K562 (cell line): Measurements from ENCODE around the gene ZFTA. TPM values are rescaled to one million over a fixed set of nuclear protein-coding genes. Genes with fewer than 3 reads are reported as not detected.

ENCODE experiments used
- BRCA1 ChIP-seq, 2 experiments: fragments of 450-650 bp in 1 of 2; sonication (generic) in 1 of 2; formaldehyde crosslinking in 1 of 2; IDR thresholded peaks; 2 replicates each; pipeline versions ENCODE4 v1.5.0 to v1.6.1; 2017 to 2020; ENCODE audit warnings: mild to moderate bottlenecking in 1 of 2, missing genetic modification reagents in 1 of 2
- C11orf30 ChIP-seq: fragments of 450-650 bp; IDR thresholded peaks from 2 replicates; pipeline ENCODE4 v1.6.1; 2016; ENCODE audit warnings: low read depth, mild to moderate bottlenecking
- E2F8 ChIP-seq: fragments of 450-650 bp; IDR thresholded peaks from 2 replicates; pipeline ENCODE4 v1.7.1; 2018; ENCODE audit warnings: mild to moderate bottlenecking, low read depth; ENCODE audit not compliant: partially characterized antibody
- EZH2 ChIP-seq: IDR thresholded peaks from 2 replicates; pipeline ENCODE4 v1.6.1; 2012; ENCODE audit warnings: low read depth, mild to moderate bottlenecking, inconsistent platforms, low read length, borderline replicate concordance
- GATA2 ChIP-seq: sonication (generic); formaldehyde crosslinking; IDR thresholded peaks from 2 replicates; pipeline ENCODE4 v1.4.0; 2020; ENCODE audit warnings: mild to moderate bottlenecking, missing genetic modification reagents
- HOXB6 ChIP-seq: fragments of 250-450 bp; sonication (Bioruptor Pico); IDR thresholded peaks from 2 replicates; pipeline ENCODE4 v1.5.1; 2022; ENCODE audit warnings: mild to moderate bottlenecking, borderline replicate concordance
- ILK ChIP-seq: fragments of 450-650 bp; IDR thresholded peaks from 2 replicates; pipeline ENCODE4 v1.6.1; 2016; ENCODE audit warnings: missing genetic modification characterization, low read depth, mild to moderate bottlenecking, missing compliant biosample characterization, moderate library complexity, borderline replicate concordance
- NFATC3 ChIP-seq: fragments of 450-650 bp; IDR thresholded peaks from 2 replicates; pipeline ENCODE4 v1.6.1; 2017; ENCODE audit warnings: mild to moderate bottlenecking
- PREB ChIP-seq: sonication (generic); formaldehyde crosslinking; IDR thresholded peaks from 2 replicates; pipeline ENCODE4 v1.8.1; 2023; ENCODE audit warnings: mild to moderate bottlenecking, missing genetic modification reagents
- TAF1 ChIP-seq: IDR thresholded peaks from 2 replicates; pipeline ENCODE4 v1.6.1; 2011; ENCODE audit warnings: mild to moderate bottlenecking, low read length, moderate library complexity; ENCODE audit not compliant: insufficient read depth, control insufficient read depth, severe bottlenecking; ENCODE audit errors: extremely low read depth
- ZNF12 ChIP-seq: sonication (generic); formaldehyde crosslinking; IDR thresholded peaks from 2 replicates; pipeline ENCODE4 v1.4.0; 2020; ENCODE audit warnings: mild to moderate bottlenecking, missing genetic modification reagents
- ZNF133 ChIP-seq: fragments of 250-450 bp; sonication (Bioruptor Pico); IDR thresholded peaks from 2 replicates; pipeline ENCODE4 v1.4.0; 2020; ENCODE audit warnings: mild to moderate bottlenecking
- ZNF384 ChIP-seq: IDR thresholded peaks from 2 replicates; pipeline ENCODE4 v1.6.1; 2012; ENCODE audit warnings: low read depth, low read length, improper control_type of control experiment
- polyA plus RNA-seq, 8 experiments: library from polyadenylated mRNA; depleted of rRNA in 4 of 8; stranded (reverse) in 5 of 8; unstranded in 3 of 8; fragments of >200 nt; fragmentation: Nextera tagmentation in 2 of 8; fragmentation: Illumina TruSeq in 1 of 8; extraction: Ambion mirVana in 2 of 8; extraction: Trizol in 1 of 8; gene quantifications; 2 replicates each; pipeline versions ENCODE4 v1.2.1 to v1.2.3, GENCODE V29; 2011 to 2014; ENCODE audit warnings: inconsistent platforms in 1 of 8, missing spikeins in 1 of 8
- total RNA-seq, 7 experiments: library from RNA; depleted of rRNA in 6 of 7; stranded (reverse); fragments of >200 nt in 6 of 7; fragmentation: Illumina TruSeq in 2 of 7; extraction: Trizol in 2 of 7; gene quantifications; 2 replicates each; pipeline versions ENCODE4 v1.2.1 to v1.2.3, GENCODE V29; 2011 to 2021; ENCODE audit warnings: low replicate concordance in 1 of 7
- TF ChIP-seq, protein P1 (sequence below), 2 experiments: fragments of 450-650 bp; formaldehyde crosslinking in 1 of 2; IDR thresholded peaks; 2 replicates each; pipeline versions ENCODE4 v1.4.0 to v1.6.1; 2014 to 2020; ENCODE audit warnings: mild to moderate bottlenecking in 2 of 2, borderline replicate concordance in 1 of 2, low read depth in 1 of 2

Gene ZFTA
- total and polyA plus RNA-seq, 9 of the 15 experiments (the other 6 are each of a cell fraction or from before 2014, with no cell fraction given) = 0.45 to 12.3 (median 2.9) TPM

DNA sequence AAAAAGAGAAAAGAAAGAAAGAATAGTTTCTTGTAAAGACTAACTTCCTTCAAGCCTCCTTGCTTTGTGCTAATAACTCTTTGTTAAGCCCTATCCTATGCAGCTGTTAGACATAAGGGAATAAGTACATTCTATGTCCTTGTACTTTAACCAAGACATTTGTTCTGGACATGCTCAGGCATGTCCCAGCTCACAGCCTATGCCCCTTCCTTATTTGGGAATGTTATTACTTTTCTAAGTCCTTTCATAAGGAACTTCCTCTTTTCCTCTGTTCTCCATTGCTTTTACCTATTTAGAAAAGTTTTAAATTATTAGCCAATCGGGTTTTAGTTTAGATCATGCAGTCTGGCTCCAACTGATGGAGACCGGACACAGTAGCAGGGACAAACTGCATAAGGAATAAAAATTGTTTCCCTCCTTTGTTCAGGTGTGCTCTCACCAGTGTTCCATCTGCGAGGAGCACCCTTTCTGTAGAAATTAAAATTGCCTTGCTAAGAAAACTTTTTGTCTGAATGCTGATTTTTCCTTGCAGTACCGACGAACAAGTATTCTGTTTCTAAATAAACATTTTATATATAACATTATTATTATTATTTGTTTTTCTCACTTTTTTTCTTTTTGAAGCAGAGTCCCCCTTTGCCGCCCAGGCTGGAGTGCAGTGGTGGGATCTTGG lies 23.1 kb upstream of the ZFTA start (continued):
- TF ChIP-seq, protein P1, sequence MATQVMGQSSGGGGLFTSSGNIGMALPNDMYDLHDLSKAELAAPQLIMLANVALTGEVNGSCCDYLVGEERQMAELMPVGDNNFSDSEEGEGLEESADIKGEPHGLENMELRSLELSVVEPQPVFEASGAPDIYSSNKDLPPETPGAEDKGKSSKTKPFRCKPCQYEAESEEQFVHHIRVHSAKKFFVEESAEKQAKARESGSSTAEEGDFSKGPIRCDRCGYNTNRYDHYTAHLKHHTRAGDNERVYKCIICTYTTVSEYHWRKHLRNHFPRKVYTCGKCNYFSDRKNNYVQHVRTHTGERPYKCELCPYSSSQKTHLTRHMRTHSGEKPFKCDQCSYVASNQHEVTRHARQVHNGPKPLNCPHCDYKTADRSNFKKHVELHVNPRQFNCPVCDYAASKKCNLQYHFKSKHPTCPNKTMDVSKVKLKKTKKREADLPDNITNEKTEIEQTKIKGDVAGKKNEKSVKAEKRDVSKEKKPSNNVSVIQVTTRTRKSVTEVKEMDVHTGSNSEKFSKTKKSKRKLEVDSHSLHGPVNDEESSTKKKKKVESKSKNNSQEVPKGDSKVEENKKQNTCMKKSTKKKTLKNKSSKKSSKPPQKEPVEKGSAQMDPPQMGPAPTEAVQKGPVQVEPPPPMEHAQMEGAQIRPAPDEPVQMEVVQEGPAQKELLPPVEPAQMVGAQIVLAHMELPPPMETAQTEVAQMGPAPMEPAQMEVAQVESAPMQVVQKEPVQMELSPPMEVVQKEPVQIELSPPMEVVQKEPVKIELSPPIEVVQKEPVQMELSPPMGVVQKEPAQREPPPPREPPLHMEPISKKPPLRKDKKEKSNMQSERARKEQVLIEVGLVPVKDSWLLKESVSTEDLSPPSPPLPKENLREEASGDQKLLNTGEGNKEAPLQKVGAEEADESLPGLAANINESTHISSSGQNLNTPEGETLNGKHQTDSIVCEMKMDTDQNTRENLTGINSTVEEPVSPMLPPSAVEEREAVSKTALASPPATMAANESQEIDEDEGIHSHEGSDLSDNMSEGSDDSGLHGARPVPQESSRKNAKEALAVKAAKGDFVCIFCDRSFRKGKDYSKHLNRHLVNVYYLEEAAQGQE (IDR thresholded peaks at IDR 0.05; ENCODE audit: borderline replicate concordance) = no peak
- TF ChIP-seq, protein P1 (CRISPR knock-in tag; IDR thresholded peaks at IDR 0.05; ENCODE audit: low read depth) = no peak
- TF ChIP-seq HOXB6 (CRISPR knock-in tag) = no peak
- no peak for TF ChIP-seq C11orf30
- TF ChIP-seq ILK (tag) = no peak
- no peak for TF ChIP-seq PREB (CRISPR knock-in tag)
- TF ChIP-seq ZNF133 (CRISPR knock-in tag) = no peak
- TF ChIP-seq ZNF384 = no peak
- no peak for TF ChIP-seq GATA2 (CRISPR knock-in tag)
- no peak for TF ChIP-seq BRCA1 (IDR thresholded peaks at IDR 0.05)
- TF ChIP-seq BRCA1 (CRISPR knock-in tag; IDR thresholded peaks at IDR 0.05) = no peak
- TF ChIP-seq NFATC3 = no peak
- TF ChIP-seq EZH2 = no peak
- no peak for TF ChIP-seq TAF1
- no peak for TF ChIP-seq ZNF12 (CRISPR knock-in tag)
- no peak for TF ChIP-seq E2F8
